Measurements from ENCODE around the gene GALNTL6. TPM values are rescaled to one million over a fixed set of nuclear protein-coding genes. Genes with fewer than 3 reads are reported as not detected.

GALNTL6 gene
- total and polyA plus RNA-seq, 2 donors (not counting 1 experiment from before 2014, with no cell fraction given), result 0.99 to 1.1 TPM

GRCh38 chr4:172938870-172939269, 1125.7 kb downstream of the GALNTL6 start:
- H3K4me1 ChIP-seq (ENCODE audit: control insufficient read depth in 2 of 2, insufficient read depth in 2 of 2, low read length in 2 of 2), result no peaks in the 10 kb centered on the region
- H3K9me3 ChIP-seq (ENCODE audit: control extremely low read depth in 1 of 3, control insufficient read depth in 2 of 3, insufficient read depth in 1 of 3, low read length in 2 of 3), result no peaks in the 10 kb centered on the region
- H3K27ac Mint-ChIP-seq, result no peak overlapping the region
- no peak overlapping the region for H2AFZ ChIP-seq (ENCODE audit: insufficient read depth, low read depth, low read length, poor library complexity, severe bottlenecking)
- DNase-seq (no peak), ATAC-seq (ENCODE audit: low read depth) (no peak)
- WGBS (ENCODE audit: insufficient coverage), result 100% methylated on average over 1 of the region's 1 CpG
- H3K27me3 ChIP-seq (replicated peaks in 1 of 4; ENCODE audit: control extremely low read depth in 1 of 4, control insufficient read depth in 3 of 4, insufficient read depth in 4 of 4, low read length in 3 of 4), result peaks cover 0 to 2% (median 0%) of the 10 kb centered on the region in 4 experiments
- no peaks in the 10 kb centered on the region for H3K27me3 Mint-ChIP-seq
- no peaks in the 10 kb centered on the region for H4K20me1 ChIP-seq (ENCODE audit: control insufficient read depth, insufficient read depth, low read length, poor library complexity, severe bottlenecking)
- H3K27ac ChIP-seq (ENCODE audit: low read length in 2 of 2), result no peak overlapping the region
- POLR2A ChIA-PET, result no interaction called here
- no peaks in the 10 kb centered on the region for H3K36me3 ChIP-seq (replicated peaks in 1 of 2; ENCODE audit: control extremely low read depth in 1 of 2, control insufficient read depth in 1 of 2, extremely low read depth in 1 of 2, insufficient read depth in 2 of 2, low read length in 1 of 2)
- no peak overlapping the region for H3K4me3 ChIP-seq (ENCODE audit: control extremely low read depth in 1 of 5, extremely low read depth in 1 of 5, insufficient read depth in 1 of 5, low read depth in 2 of 5, low read length in 4 of 5)
- CTCF ChIA-PET, result no interaction called here
- H3K79me2 ChIP-seq (ENCODE audit: control insufficient read depth, insufficient read depth, low read length), result no peaks in the 10 kb centered on the region
- H3K9ac ChIP-seq (ENCODE audit: low read length), result no peak overlapping the region
- H3K9me3 Mint-ChIP-seq (ENCODE audit: insufficient read depth), result no peaks in the 10 kb centered on the region
- H3K4me3 Mint-ChIP-seq, result no peak overlapping the region
- TF ChIP-seq, protein P1, sequence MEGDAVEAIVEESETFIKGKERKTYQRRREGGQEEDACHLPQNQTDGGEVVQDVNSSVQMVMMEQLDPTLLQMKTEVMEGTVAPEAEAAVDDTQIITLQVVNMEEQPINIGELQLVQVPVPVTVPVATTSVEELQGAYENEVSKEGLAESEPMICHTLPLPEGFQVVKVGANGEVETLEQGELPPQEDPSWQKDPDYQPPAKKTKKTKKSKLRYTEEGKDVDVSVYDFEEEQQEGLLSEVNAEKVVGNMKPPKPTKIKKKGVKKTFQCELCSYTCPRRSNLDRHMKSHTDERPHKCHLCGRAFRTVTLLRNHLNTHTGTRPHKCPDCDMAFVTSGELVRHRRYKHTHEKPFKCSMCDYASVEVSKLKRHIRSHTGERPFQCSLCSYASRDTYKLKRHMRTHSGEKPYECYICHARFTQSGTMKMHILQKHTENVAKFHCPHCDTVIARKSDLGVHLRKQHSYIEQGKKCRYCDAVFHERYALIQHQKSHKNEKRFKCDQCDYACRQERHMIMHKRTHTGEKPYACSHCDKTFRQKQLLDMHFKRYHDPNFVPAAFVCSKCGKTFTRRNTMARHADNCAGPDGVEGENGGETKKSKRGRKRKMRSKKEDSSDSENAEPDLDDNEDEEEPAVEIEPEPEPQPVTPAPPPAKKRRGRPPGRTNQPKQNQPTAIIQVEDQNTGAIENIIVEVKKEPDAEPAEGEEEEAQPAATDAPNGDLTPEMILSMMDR (IDR thresholded peaks at IDR 0.05), result no peak
- no peak for TF ChIP-seq EZH2 (IDR thresholded peaks at IDR 0.05; ENCODE audit: borderline replicate concordance, insufficient read depth, low read depth, low read length, poor library complexity, severe bottlenecking)
- H3K4me2 ChIP-seq (replicated peaks; ENCODE audit: low read depth, low read length, poor library complexity, severe bottlenecking), result no peak overlapping the region
- no peaks in the 10 kb centered on the region for H3K4me1 Mint-ChIP-seq
- intact Hi-C loops (cut with micrococcal nuclease), result no loop called here

GRCh38 chr4:172942840-172943239, 1129.6 kb downstream of the GALNTL6 start:
- H3K4me1 ChIP-seq (ENCODE audit: control insufficient read depth in 2 of 2, insufficient read depth in 2 of 2, low read length in 2 of 2), result no peaks in the 10 kb centered on the region
- peaks cover 0 to 2% (median 0%) of the 10 kb centered on the region in 4 experiments for H3K27me3 ChIP-seq (replicated peaks in 1 of 4; ENCODE audit: control extremely low read depth in 1 of 4, control insufficient read depth in 3 of 4, insufficient read depth in 4 of 4, low read length in 3 of 4)
- Mint-ChIP-seq H3K27ac (no peak overlapping the region), H3K4me3 (no peak overlapping the region), H3K4me1 (no peaks in the 10 kb centered on the region), H3K27me3 (no peaks in the 10 kb centered on the region), H3K9me3 (ENCODE audit: insufficient read depth) (no peaks in the 10 kb centered on the region)
- no peaks in the 10 kb centered on the region for H3K79me2 ChIP-seq (ENCODE audit: control insufficient read depth, insufficient read depth, low read length)
- no peaks in the 10 kb centered on the region for H3K9me3 ChIP-seq (ENCODE audit: control extremely low read depth in 1 of 3, control insufficient read depth in 2 of 3, insufficient read depth in 1 of 3, low read length in 2 of 3)
- DNase-seq (no peak), ATAC-seq (ENCODE audit: low read depth) (no peak)
- WGBS (ENCODE audit: insufficient coverage), result 100% methylated on average over 2 of the region's 3 CpGs
- no peak overlapping the region for H3K27ac ChIP-seq (ENCODE audit: low read length in 2 of 2)
- ChIA-PET POLR2A (no interaction called here), CTCF (no interaction called here)
- TF ChIP-seq EZH2 (IDR thresholded peaks at IDR 0.05; ENCODE audit: borderline replicate concordance, insufficient read depth, low read depth, low read length, poor library complexity, severe bottlenecking), result no peak
- TF ChIP-seq, protein P1 (IDR thresholded peaks at IDR 0.05), result no peak
- H4K20me1 ChIP-seq (ENCODE audit: control insufficient read depth, insufficient read depth, low read length, poor library complexity, severe bottlenecking), result no peaks in the 10 kb centered on the region
- no peak overlapping the region for H3K4me2 ChIP-seq (replicated peaks; ENCODE audit: low read depth, low read length, poor library complexity, severe bottlenecking)
- intact Hi-C loops (cut with micrococcal nuclease), result no loop called here
- H3K36me3 ChIP-seq (replicated peaks in 1 of 2; ENCODE audit: control extremely low read depth in 1 of 2, control insufficient read depth in 1 of 2, extremely low read depth in 1 of 2, insufficient read depth in 2 of 2, low read length in 1 of 2), result no peaks in the 10 kb centered on the region
- H3K4me3 ChIP-seq (ENCODE audit: control extremely low read depth in 1 of 5, extremely low read depth in 1 of 5, insufficient read depth in 1 of 5, low read depth in 2 of 5, low read length in 4 of 5), result no peak overlapping the region
- no peak overlapping the region for H3K9ac ChIP-seq (ENCODE audit: low read length)
- no peak overlapping the region for H2AFZ ChIP-seq (ENCODE audit: insufficient read depth, low read depth, low read length, poor library complexity, severe bottlenecking)
